ENCODE measurements around the gene KYNU.
"Not testable (repeated sequence)": the region's sequence is repeated elsewhere in the genome, so short reads cannot be mapped to it uniquely, and the experiment has no call there.

Gene KYNU

GRCh38 chr2:142926445-142926844 lies 49.0 kb downstream of the KYNU start:
- DNase-seq: no peak

- no peak for DNase-seq
These were observed 53.5 kb downstream of the KYNU start for GRCh38 chr2:142930835-142931398.

GRCh38 chr2:142933916-142934315 lies 56.5 kb downstream of the KYNU start:
- DNase-seq: no peak

GRCh38 chr2:142935563-142936089 lies 58.2 kb downstream of the KYNU start:
- DNase-seq: no peak

- no peak for DNase-seq
These were observed 59.2 kb downstream of the KYNU start for GRCh38 chr2:142936629-142937028.

- no peak for DNase-seq
These were observed 59.9 kb downstream of the KYNU start for GRCh38 chr2:142937347-142937746.

- no peak for DNase-seq
These were observed 60.8 kb downstream of the KYNU start for GRCh38 chr2:142938240-142938639.

GRCh38 chr2:142940606-142941223 lies 63.3 kb downstream of the KYNU start:
- no peak for DNase-seq

GRCh38 chr2:142942690-142943089 lies 65.2 kb downstream of the KYNU start:
- DNase-seq: no peak

GRCh38 chr2:142944264-142944663 lies 66.8 kb downstream of the KYNU start:
- no peak for DNase-seq

- DNase-seq: no peak
These were observed 67.3 kb downstream of the KYNU start for GRCh38 chr2:142944721-142945120.

- DNase-seq: no peak
These were observed 69.5 kb downstream of the KYNU start for GRCh38 chr2:142946941-142947340.

- not testable (repeated sequence) for DNase-seq
These were observed 71.3 kb downstream of the KYNU start for GRCh38 chr2:142948723-142949122.

GRCh38 chr2:142950323-142950722 lies 72.9 kb downstream of the KYNU start:
- DNase-seq: not testable (repeated sequence)

- no peak for DNase-seq
These were observed 73.9 kb downstream of the KYNU start for GRCh38 chr2:142951190-142952007.

GRCh38 chr2:142952018-142952417 lies 74.6 kb downstream of the KYNU start:
- no peak for DNase-seq

- no peak for DNase-seq
These were observed 75.5 kb downstream of the KYNU start for GRCh38 chr2:142952793-142953494.

GRCh38 chr2:142954493-142954892 lies 77.0 kb downstream of the KYNU start:
- no peak for DNase-seq

GRCh38 chr2:142957144-142957543 lies 79.7 kb downstream of the KYNU start:
- DNase-seq: no peak

GRCh38 chr2:142961202-142961601 lies 83.7 kb downstream of the KYNU start:
- DNase-seq: no peak

GRCh38 chr2:142965443-142965842 lies 88.0 kb downstream of the KYNU start:
- no peak for DNase-seq

- no peak for DNase-seq
These were observed 88.8 kb downstream of the KYNU start for GRCh38 chr2:142966284-142966683.

GRCh38 chr2:142967060-142967459 lies 89.6 kb downstream of the KYNU start:
- no peak for DNase-seq
